Measurements from ENCODE around the gene BNIP2. TPM values are rescaled to one million over a fixed set of nuclear protein-coding genes. Genes with fewer than 3 reads are reported as not detected.

BNIP2 gene
- total and polyA plus RNA-seq, 2 of the 13 experiments (the other 11 are each of a cell fraction or from before 2014, with no cell fraction given): 17.4 to 57.6 TPM

GRCh38 chr15:59685737-59686297 is 3.3 kb downstream of the BNIP2 start:
- DNase-seq (ENCODE audit: low spot score): no peak
- no peak for FAIRE-seq
- CTCF ChIA-PET (ENCODE audit: low intra/inter-chr PET ratio, low total read pairs): no interaction called here
- Histone ChIP-seq H3K4me2 (ENCODE audit: low read depth, low read length) (peak overlapping the region; percentile 8; the same call in 1 of the 2 replicates), H3K4me1 (ENCODE audit: insufficient read depth, low read length) (peaks cover 49% of the 10 kb centered on the region), H3K27me3 (ENCODE audit: control insufficient read depth in 1 of 2, insufficient read depth in 2 of 2, low read length in 2 of 2) (no peaks in the 10 kb centered on the region; a peak in 1 of 5 replicates), H3K4me3 (replicated peaks in 1 of 3; ENCODE audit: insufficient read depth in 1 of 3, low read depth in 2 of 3, low read length in 3 of 3) (no peak overlapping the region), H3K27ac (ENCODE audit: extremely low read length, insufficient read depth, low read length) (no peak overlapping the region), H3K9ac (ENCODE audit: insufficient read depth, low read depth, low read length) (no peak overlapping the region), H3K9me3 (ENCODE audit: low read length) (no peaks in the 10 kb centered on the region), H4K20me1 (ENCODE audit: insufficient read depth, low read length) (peaks cover 41% of the 10 kb centered on the region), H3K79me2 (ENCODE audit: insufficient read depth, low read length) (peaks cover 66% of the 10 kb centered on the region), H2AFZ (ENCODE audit: low read length) (no peak overlapping the region), H3K36me3 (replicated peaks in 1 of 2; ENCODE audit: control insufficient read depth in 1 of 2, insufficient read depth in 2 of 2, low read length in 2 of 2) (peaks cover 5 to 19% of the 10 kb centered on the region in 2 experiments; a peak in 4 of 5 replicates)
- in situ Hi-C loops (cut with HindIII; ENCODE audit: extremely low pct_ligation_motif_present, low pct_unique_long_range_greater_than_20kb): loop anchor here (25.0 kb wide), 1 partner anchor 776 kb away; no protein-coding TSS in a partner anchor
- intact Hi-C loops (cut with micrococcal nuclease; ENCODE audit: unreplicated experiment): no loop called here
- POLR2A ChIA-PET: no interaction called here
- TF ChIP-seq MAFK (conservative IDR thresholded peaks at IDR 0.05 in 1 of 2, IDR thresholded peaks at IDR 0.05 in 1 of 2; ENCODE audit: low read length in 2 of 2): peak; percentile 63 to 75
- no peak for TF ChIP-seq SNRNP70 (IDR thresholded peaks at IDR 0.05; ENCODE audit: low read depth, low read length)
- TF ChIP-seq MAFF (IDR thresholded peaks at IDR 0.05; ENCODE audit: low read depth, low read length): peak; percentile 64
- WGBS (ENCODE audit: low lambda C conversion rate): 56% methylated on average over 1 of the region's 1 CpG
- no peak for ATAC-seq
- no TSS peak for BruUV-seq (replicated peaks)

GRCh38 chr15:59680870-59681269 is 8.2 kb downstream of the BNIP2 start:
- TF ChIP-seq CEBPB (IDR thresholded peaks at IDR 0.05; ENCODE audit: borderline replicate concordance, low read depth, low read length) (peak; percentile 50; the same call in 1 of the 2 replicates), ZBTB3 (CRISPR knock-in tag; IDR thresholded peaks at IDR 0.05; ENCODE audit: borderline replicate concordance, low read depth) (no peak)
- peaks cover 12 to 57% of the 10 kb centered on the region in 2 experiments for H3K36me3 ChIP-seq (replicated peaks in 1 of 2; ENCODE audit: control insufficient read depth in 1 of 2, insufficient read depth in 2 of 2, low read length in 2 of 2)
- no peak overlapping the region for H3K9ac ChIP-seq (ENCODE audit: insufficient read depth, low read depth, low read length)
- H2AFZ ChIP-seq (ENCODE audit: low read length): no peak overlapping the region
- POLR2A ChIA-PET: interaction anchor here (1.3 kb wide), 1 partner anchor 8 kb away, joined by 4 read pairs; the partner anchor contains the start of gene BNIP2
- intact Hi-C loops (cut with micrococcal nuclease; ENCODE audit: unreplicated experiment) (no loop called here), in situ Hi-C loops (cut with HindIII; ENCODE audit: extremely low pct_ligation_motif_present, low pct_unique_long_range_greater_than_20kb) (loop anchor here (25.0 kb wide), 1 partner anchor 781 kb away; no protein-coding TSS in a partner anchor)
- H3K4me3 ChIP-seq (replicated peaks in 1 of 3; ENCODE audit: insufficient read depth in 1 of 3, low read depth in 2 of 3, low read length in 3 of 3): no peak overlapping the region
- H3K4me2 ChIP-seq (ENCODE audit: low read depth, low read length): no peak overlapping the region
- no peaks in the 10 kb centered on the region for H3K9me3 ChIP-seq (ENCODE audit: low read length)
- no peaks in the 10 kb centered on the region for H3K27me3 ChIP-seq (ENCODE audit: control insufficient read depth in 1 of 2, insufficient read depth in 2 of 2, low read length in 2 of 2)
- H3K4me1 ChIP-seq (ENCODE audit: insufficient read depth, low read length): peaks cover 16% of the 10 kb centered on the region
- no peak overlapping the region for H3K27ac ChIP-seq (ENCODE audit: extremely low read length, insufficient read depth, low read length)
- BruUV-seq (replicated peaks): no TSS peak
- CTCF ChIA-PET (ENCODE audit: low intra/inter-chr PET ratio, low total read pairs): no interaction called here
- WGBS (ENCODE audit: low lambda C conversion rate): 83% methylated on average over 4 of the region's 5 CpGs
- H4K20me1 ChIP-seq (ENCODE audit: insufficient read depth, low read length): peaks cover 20% of the 10 kb centered on the region; the same call in 1 of the 2 replicates
- DNase-seq (ENCODE audit: low spot score) (no peak), FAIRE-seq (no peak), ATAC-seq (no peak)
- peaks cover 38% of the 10 kb centered on the region for H3K79me2 ChIP-seq (ENCODE audit: insufficient read depth, low read length)
